ENCODE measurements around the gene GRID1. TPM values are rescaled to one million over a fixed set of nuclear protein-coding genes. Genes with fewer than 3 reads are reported as not detected.

Gene GRID1
- total and polyA plus RNA-seq, 9 of the 15 experiments (the other 6 are each of a cell fraction or from before 2014, with no cell fraction given), result 0.01 to 7.2 (median 1.2) TPM

GRCh38 chr10:85601526-85601925, 765.1 kb downstream of the GRID1 start:
- H2AFZ ChIP-seq (ENCODE audit: low read depth, low read length), result no peak overlapping the region
- DNase-seq (ENCODE audit: extremely low read depth in 1 of 4, low spot score in 3 of 4) (no peak), ATAC-seq (no peak), FAIRE-seq (no peak)
- peaks cover 0 to 3% of the 10 kb centered on the region in 2 experiments; a peak in 1 of 5 replicates for H3K4me1 ChIP-seq (replicated peaks in 1 of 2; ENCODE audit: control insufficient read depth in 2 of 2, insufficient read depth in 2 of 2, low read length in 2 of 2)
- H3K27ac ChIP-seq (ENCODE audit: extremely low read depth, low read depth, low read length), result no peak overlapping the region
- no peak for TF ChIP-seq ZNF75A (CRISPR knock-in tag; IDR thresholded peaks at IDR 0.05)
- TF ChIP-seq GATA2 (CRISPR knock-in tag; IDR thresholded peaks at IDR 0.05), result no peak
- TF ChIP-seq ELK1 (CRISPR knock-in tag; IDR thresholded peaks at IDR 0.05), result no peak
- no peak for TF ChIP-seq ZNF277 (CRISPR knock-in tag; IDR thresholded peaks at IDR 0.05; ENCODE audit: borderline replicate concordance)
- no peak for TF ChIP-seq ZNF639 (CRISPR knock-in tag; conservative IDR thresholded peaks at IDR 0.05 in 1 of 2, IDR thresholded peaks at IDR 0.05 in 1 of 2)
- no peak for TF ChIP-seq THRAP3 (IDR thresholded peaks at IDR 0.05; ENCODE audit: borderline replicate concordance)
- no peak for TF ChIP-seq FOXJ2 (tag; IDR thresholded peaks at IDR 0.05)
- no peaks in the 10 kb centered on the region for H3K9me1 ChIP-seq (ENCODE audit: control insufficient read depth, insufficient read depth, low read length)
- ChIA-PET POLR2A (no interaction called here), CTCF (ENCODE audit: low intra/inter-chr PET ratio) (no interaction called here)
- in situ Hi-C loops (cut with MboI) (no loop called here), intact Hi-C loops (cut with micrococcal nuclease) (no loop called here)
- H3K79me2 ChIP-seq (ENCODE audit: control insufficient read depth, insufficient read depth, low read length), result no peaks in the 10 kb centered on the region
- no peak overlapping the region for H3K9ac ChIP-seq (ENCODE audit: insufficient read depth in 1 of 2, low read depth in 2 of 2, low read length in 2 of 2)
- 5% methylated on average over 9 of the region's 9 CpGs for WGBS (ENCODE audit: insufficient coverage, low coverage, missing lambda C conversion rate)
- no peaks in the 10 kb centered on the region for H3K27me3 ChIP-seq (ENCODE audit: control insufficient read depth in 2 of 2, insufficient read depth in 2 of 2, low read length in 2 of 2)
- H3K36me3 ChIP-seq (ENCODE audit: control insufficient read depth, insufficient read depth, low read length), result no peaks in the 10 kb centered on the region
- no TSS peak for BruUV-seq (replicated peaks)
- no peak overlapping the region for H3K4me2 ChIP-seq (ENCODE audit: insufficient read depth, low read length)
- no peaks in the 10 kb centered on the region for H4K20me1 ChIP-seq (replicated peaks; ENCODE audit: control insufficient read depth, insufficient read depth, low read length)
- H3K9me3 ChIP-seq (replicated peaks; ENCODE audit: control insufficient read depth, insufficient read depth, low read depth, low read length), result no peaks in the 10 kb centered on the region
- H3K4me3 ChIP-seq, result no peak overlapping the region
